ENCODE measurements around the gene GPRC5A.

The GPRC5A gene

GRCh38 chr12:12877153-12877768 lies 14.1 kb upstream of the GPRC5A start:
- no peak for TF ChIP-seq TCF12 (IDR thresholded peaks at IDR 0.05; ENCODE audit: low read depth)
- TF ChIP-seq, protein P1, sequence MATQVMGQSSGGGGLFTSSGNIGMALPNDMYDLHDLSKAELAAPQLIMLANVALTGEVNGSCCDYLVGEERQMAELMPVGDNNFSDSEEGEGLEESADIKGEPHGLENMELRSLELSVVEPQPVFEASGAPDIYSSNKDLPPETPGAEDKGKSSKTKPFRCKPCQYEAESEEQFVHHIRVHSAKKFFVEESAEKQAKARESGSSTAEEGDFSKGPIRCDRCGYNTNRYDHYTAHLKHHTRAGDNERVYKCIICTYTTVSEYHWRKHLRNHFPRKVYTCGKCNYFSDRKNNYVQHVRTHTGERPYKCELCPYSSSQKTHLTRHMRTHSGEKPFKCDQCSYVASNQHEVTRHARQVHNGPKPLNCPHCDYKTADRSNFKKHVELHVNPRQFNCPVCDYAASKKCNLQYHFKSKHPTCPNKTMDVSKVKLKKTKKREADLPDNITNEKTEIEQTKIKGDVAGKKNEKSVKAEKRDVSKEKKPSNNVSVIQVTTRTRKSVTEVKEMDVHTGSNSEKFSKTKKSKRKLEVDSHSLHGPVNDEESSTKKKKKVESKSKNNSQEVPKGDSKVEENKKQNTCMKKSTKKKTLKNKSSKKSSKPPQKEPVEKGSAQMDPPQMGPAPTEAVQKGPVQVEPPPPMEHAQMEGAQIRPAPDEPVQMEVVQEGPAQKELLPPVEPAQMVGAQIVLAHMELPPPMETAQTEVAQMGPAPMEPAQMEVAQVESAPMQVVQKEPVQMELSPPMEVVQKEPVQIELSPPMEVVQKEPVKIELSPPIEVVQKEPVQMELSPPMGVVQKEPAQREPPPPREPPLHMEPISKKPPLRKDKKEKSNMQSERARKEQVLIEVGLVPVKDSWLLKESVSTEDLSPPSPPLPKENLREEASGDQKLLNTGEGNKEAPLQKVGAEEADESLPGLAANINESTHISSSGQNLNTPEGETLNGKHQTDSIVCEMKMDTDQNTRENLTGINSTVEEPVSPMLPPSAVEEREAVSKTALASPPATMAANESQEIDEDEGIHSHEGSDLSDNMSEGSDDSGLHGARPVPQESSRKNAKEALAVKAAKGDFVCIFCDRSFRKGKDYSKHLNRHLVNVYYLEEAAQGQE (IDR thresholded peaks at IDR 0.05; ENCODE audit: low read depth), result no peak
- no peak for TF ChIP-seq TAF1 (IDR thresholded peaks at IDR 0.05; ENCODE audit: low read depth)
- TF ChIP-seq CREB1 (IDR thresholded peaks at IDR 0.05; ENCODE audit: low read depth), result no peak
- no peak for TF ChIP-seq ZBTB7A (IDR thresholded peaks at IDR 0.05; ENCODE audit: low read depth)
- no peak for TF ChIP-seq CEBPB (IDR thresholded peaks at IDR 0.05)

GRCh38 chr12:12877781-12878455 lies 13.4 kb upstream of the GPRC5A start:
- TF ChIP-seq, protein P1 (IDR thresholded peaks at IDR 0.05; ENCODE audit: low read depth), result no peak
- TF ChIP-seq FOXM1 (IDR thresholded peaks at IDR 0.05; ENCODE audit: borderline replicate concordance, low read depth) (no peak), MAX (IDR thresholded peaks at IDR 0.05) (no peak), RAD21 (IDR thresholded peaks at IDR 0.05; ENCODE audit: low read depth) (no peak), CREB1 (IDR thresholded peaks at IDR 0.05; ENCODE audit: low read depth) (no peak), NFIC (IDR thresholded peaks at IDR 0.05) (no peak), TAF1 (IDR thresholded peaks at IDR 0.05; ENCODE audit: low read depth) (no peak), YY1 (IDR thresholded peaks at IDR 0.05; ENCODE audit: low read depth) (no peak), EP300 (IDR thresholded peaks at IDR 0.05; ENCODE audit: borderline replicate concordance) (no peak)

GRCh38 chr12:12880537-12880936 lies 10.8 kb upstream of the GPRC5A start:
- TF ChIP-seq EGR1 (IDR thresholded peaks at IDR 0.05), result no peak
- no peak for TF ChIP-seq TAF1 (IDR thresholded peaks at IDR 0.05; ENCODE audit: low read depth)
- no peak for TF ChIP-seq CEBPB (IDR thresholded peaks at IDR 0.05)
- TF ChIP-seq TEAD4 (IDR thresholded peaks at IDR 0.05), result no peak
- TF ChIP-seq TCF12 (IDR thresholded peaks at IDR 0.05; ENCODE audit: low read depth), result no peak
- no peak for TF ChIP-seq FOXM1 (IDR thresholded peaks at IDR 0.05; ENCODE audit: borderline replicate concordance, low read depth)
- TF ChIP-seq MAX (IDR thresholded peaks at IDR 0.05), result no peak

GRCh38 chr12:12881151-12881909 lies 10.0 kb upstream of the GPRC5A start:
- TF ChIP-seq TAF1 (IDR thresholded peaks at IDR 0.05; ENCODE audit: low read depth), result no peak
- TF ChIP-seq CREB1 (IDR thresholded peaks at IDR 0.05; ENCODE audit: low read depth), result no peak
- TF ChIP-seq, protein P1 (IDR thresholded peaks at IDR 0.05; ENCODE audit: low read depth), result no peak
- TF ChIP-seq TCF12 (IDR thresholded peaks at IDR 0.05; ENCODE audit: low read depth), result no peak
- no peak for TF ChIP-seq FOXM1 (IDR thresholded peaks at IDR 0.05; ENCODE audit: borderline replicate concordance, low read depth)
- no peak for TF ChIP-seq NFIC (IDR thresholded peaks at IDR 0.05)
- TF ChIP-seq ZBTB7A (IDR thresholded peaks at IDR 0.05; ENCODE audit: low read depth), result no peak
- TF ChIP-seq RAD21 (IDR thresholded peaks at IDR 0.05; ENCODE audit: low read depth), result no peak
- TF ChIP-seq EP300 (IDR thresholded peaks at IDR 0.05; ENCODE audit: borderline replicate concordance), result no peak
- TF ChIP-seq TEAD4 (IDR thresholded peaks at IDR 0.05), result no peak
- no peak for TF ChIP-seq EGR1 (IDR thresholded peaks at IDR 0.05)
- no peak for TF ChIP-seq CEBPB (IDR thresholded peaks at IDR 0.05)
- no peak for TF ChIP-seq YY1 (IDR thresholded peaks at IDR 0.05; ENCODE audit: low read depth)
- TF ChIP-seq, protein P2, sequence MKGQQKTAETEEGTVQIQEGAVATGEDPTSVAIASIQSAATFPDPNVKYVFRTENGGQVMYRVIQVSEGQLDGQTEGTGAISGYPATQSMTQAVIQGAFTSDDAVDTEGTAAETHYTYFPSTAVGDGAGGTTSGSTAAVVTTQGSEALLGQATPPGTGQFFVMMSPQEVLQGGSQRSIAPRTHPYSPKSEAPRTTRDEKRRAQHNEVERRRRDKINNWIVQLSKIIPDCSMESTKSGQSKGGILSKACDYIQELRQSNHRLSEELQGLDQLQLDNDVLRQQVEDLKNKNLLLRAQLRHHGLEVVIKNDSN (IDR thresholded peaks at IDR 0.05), result no peak
- TF ChIP-seq MAX (IDR thresholded peaks at IDR 0.05), result no peak

Measured in Ishikawa (cell line).